HL-60 (cell line): ENCODE measurements around the gene MR1.

Experiments used
- TF ChIP-seq, protein P1 (sequence below): IDR thresholded peaks from one replicate; pipeline ENCODE4 v1.5.1; 2011; ENCODE audit warnings: low read length, control low read depth, inconsistent platforms; ENCODE audit not compliant: insufficient read depth
- TF ChIP-seq, protein P2 (sequence below): IDR thresholded peaks from 2 replicates; pipeline ENCODE4 v1.6.1; 2012; ENCODE audit warnings: low read depth; ENCODE audit not compliant: insufficient replicate concordance

DNA sequence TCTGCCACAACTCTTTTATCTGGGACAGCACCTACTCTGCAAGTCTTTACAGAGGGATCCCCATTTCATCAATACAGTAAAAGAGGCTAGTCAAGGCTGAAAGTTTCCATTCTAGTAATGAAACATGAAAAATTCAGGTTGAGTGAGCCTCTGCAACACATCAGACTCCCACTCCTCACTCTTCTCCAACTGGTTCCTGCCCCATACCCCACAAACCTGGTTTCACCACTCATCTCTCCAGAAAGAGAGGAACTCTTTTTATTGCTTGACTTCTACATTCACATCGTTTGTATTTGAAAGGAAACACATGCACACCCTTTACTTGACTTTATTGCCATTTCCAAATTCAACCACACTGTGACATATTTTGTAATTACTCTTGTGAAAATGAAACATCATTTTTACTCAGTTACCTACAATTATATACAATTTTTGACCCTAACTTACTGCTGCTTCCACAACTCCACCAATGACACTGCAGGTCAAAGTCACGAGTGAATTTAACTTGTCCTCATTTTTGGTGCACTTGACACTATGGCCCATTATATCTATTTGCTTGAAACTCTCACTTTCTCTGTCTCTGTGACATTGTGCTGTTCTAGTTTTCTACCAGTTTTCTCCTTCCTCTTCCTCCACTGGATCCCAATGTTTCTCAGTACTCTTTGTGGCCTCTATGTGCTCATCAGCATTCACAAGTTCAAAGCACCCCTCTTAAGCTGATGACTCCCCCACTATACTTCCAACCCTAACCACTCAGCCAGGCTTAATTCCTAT lies 19.1 kb upstream of the MR1 start:
- TF ChIP-seq, protein P1, sequence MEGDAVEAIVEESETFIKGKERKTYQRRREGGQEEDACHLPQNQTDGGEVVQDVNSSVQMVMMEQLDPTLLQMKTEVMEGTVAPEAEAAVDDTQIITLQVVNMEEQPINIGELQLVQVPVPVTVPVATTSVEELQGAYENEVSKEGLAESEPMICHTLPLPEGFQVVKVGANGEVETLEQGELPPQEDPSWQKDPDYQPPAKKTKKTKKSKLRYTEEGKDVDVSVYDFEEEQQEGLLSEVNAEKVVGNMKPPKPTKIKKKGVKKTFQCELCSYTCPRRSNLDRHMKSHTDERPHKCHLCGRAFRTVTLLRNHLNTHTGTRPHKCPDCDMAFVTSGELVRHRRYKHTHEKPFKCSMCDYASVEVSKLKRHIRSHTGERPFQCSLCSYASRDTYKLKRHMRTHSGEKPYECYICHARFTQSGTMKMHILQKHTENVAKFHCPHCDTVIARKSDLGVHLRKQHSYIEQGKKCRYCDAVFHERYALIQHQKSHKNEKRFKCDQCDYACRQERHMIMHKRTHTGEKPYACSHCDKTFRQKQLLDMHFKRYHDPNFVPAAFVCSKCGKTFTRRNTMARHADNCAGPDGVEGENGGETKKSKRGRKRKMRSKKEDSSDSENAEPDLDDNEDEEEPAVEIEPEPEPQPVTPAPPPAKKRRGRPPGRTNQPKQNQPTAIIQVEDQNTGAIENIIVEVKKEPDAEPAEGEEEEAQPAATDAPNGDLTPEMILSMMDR: no peak
- TF ChIP-seq, protein P2, sequence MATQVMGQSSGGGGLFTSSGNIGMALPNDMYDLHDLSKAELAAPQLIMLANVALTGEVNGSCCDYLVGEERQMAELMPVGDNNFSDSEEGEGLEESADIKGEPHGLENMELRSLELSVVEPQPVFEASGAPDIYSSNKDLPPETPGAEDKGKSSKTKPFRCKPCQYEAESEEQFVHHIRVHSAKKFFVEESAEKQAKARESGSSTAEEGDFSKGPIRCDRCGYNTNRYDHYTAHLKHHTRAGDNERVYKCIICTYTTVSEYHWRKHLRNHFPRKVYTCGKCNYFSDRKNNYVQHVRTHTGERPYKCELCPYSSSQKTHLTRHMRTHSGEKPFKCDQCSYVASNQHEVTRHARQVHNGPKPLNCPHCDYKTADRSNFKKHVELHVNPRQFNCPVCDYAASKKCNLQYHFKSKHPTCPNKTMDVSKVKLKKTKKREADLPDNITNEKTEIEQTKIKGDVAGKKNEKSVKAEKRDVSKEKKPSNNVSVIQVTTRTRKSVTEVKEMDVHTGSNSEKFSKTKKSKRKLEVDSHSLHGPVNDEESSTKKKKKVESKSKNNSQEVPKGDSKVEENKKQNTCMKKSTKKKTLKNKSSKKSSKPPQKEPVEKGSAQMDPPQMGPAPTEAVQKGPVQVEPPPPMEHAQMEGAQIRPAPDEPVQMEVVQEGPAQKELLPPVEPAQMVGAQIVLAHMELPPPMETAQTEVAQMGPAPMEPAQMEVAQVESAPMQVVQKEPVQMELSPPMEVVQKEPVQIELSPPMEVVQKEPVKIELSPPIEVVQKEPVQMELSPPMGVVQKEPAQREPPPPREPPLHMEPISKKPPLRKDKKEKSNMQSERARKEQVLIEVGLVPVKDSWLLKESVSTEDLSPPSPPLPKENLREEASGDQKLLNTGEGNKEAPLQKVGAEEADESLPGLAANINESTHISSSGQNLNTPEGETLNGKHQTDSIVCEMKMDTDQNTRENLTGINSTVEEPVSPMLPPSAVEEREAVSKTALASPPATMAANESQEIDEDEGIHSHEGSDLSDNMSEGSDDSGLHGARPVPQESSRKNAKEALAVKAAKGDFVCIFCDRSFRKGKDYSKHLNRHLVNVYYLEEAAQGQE: no peak
